HG03432 (cell line): ENCODE measurements around the gene KANSL1.

ENCODE experiments used
- ATAC-seq: cut with Tn5 transposase; IDR thresholded peaks from one replicate; pipeline ENCODE4 v1.9.1; 2021; ENCODE audit warnings: mild to moderate bottlenecking, moderate library complexity; ENCODE audit not compliant: unreplicated experiment

The KANSL1 gene

GRCh38 chr17:45991341-45991740 is 201.9 kb downstream of the KANSL1 start:
- no peak for ATAC-seq

GRCh38 chr17:45990886-45991285 is 202.3 kb downstream of the KANSL1 start:
- no peak for ATAC-seq

- no peak for ATAC-seq
These were observed 203.5 kb downstream of the KANSL1 start for GRCh38 chr17:45989759-45990158.

GRCh38 chr17:45987706-45988105 is 205.5 kb downstream of the KANSL1 start:
- no peak for ATAC-seq

- ATAC-seq, result no peak
These were observed 207.2 kb downstream of the KANSL1 start for GRCh38 chr17:45986056-45986455.

GRCh38 chr17:45985447-45985846 is 207.8 kb downstream of the KANSL1 start:
- no peak for ATAC-seq

GRCh38 chr17:45984368-45984767 is 208.9 kb downstream of the KANSL1 start:
- ATAC-seq, result no peak

- no peak for ATAC-seq
These were observed 209.5 kb downstream of the KANSL1 start for GRCh38 chr17:45983614-45984310.

GRCh38 chr17:45982791-45983613 is 210.2 kb downstream of the KANSL1 start:
- no peak for ATAC-seq

- ATAC-seq, result no peak
These were observed 211.9 kb downstream of the KANSL1 start for GRCh38 chr17:45981306-45981705.

- ATAC-seq, result no peak
These were observed 212.4 kb downstream of the KANSL1 start for GRCh38 chr17:45980855-45981254.
